ENCODE results near the gene IMP4.
A peak's percentile ranks its signal among the peaks of the same experiment; 100 is the strongest.

Gene IMP4

DNA sequence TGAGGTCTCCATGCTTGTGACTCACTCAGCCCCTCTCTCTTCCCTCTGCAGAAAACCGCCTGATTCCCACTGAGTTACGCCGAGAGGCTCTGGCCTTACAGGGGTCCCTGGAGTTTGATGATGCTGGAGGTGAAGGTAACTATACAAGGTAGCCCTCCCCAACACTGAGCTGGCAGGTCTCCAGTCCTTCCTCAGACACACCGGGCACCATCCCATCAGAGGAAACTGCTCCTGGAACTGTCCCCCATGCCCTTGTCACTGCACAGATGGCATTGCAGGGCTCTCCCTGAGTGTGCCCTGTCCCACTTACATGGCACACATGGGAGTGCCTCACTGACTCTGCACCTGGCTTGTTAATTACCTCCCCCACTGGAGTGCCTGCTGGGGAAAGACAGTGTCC, 1.9 kb downstream of the IMP4 start:
- no peak for FAIRE-seq
- DNase-seq (ENCODE audit: insufficient read length, low spot score), result no peak
- TF ChIP-seq SPI1 (IDR thresholded peaks at IDR 0.05; ENCODE audit: low read depth, low read length) (no peak), POLR2A (IDR thresholded peaks at IDR 0.05; ENCODE audit: low read depth, low read length) (no peak), POU2F2 (IDR thresholded peaks at IDR 0.05; ENCODE audit: low read depth, low read length) (no peak), PAX5 (IDR thresholded peaks at IDR 0.05; ENCODE audit: insufficient read depth, low read length, severe bottlenecking) (no peak), POLR2AphosphoS5 (IDR thresholded peaks at IDR 0.05; ENCODE audit: low read depth, low read length) (no peak), TAF1 (IDR thresholded peaks at IDR 0.05; ENCODE audit: low read depth, low read length) (no peak)

GRCh38 chr2:130345091-130345490, 2.4 kb downstream of the IMP4 start:
- DNase-seq (ENCODE audit: insufficient read length, low spot score), result no peak
- TF ChIP-seq SPI1 (IDR thresholded peaks at IDR 0.05; ENCODE audit: low read depth, low read length) (no peak), POLR2A (IDR thresholded peaks at IDR 0.05; ENCODE audit: low read depth, low read length) (no peak), POU2F2 (IDR thresholded peaks at IDR 0.05; ENCODE audit: low read depth, low read length) (no peak), TAF1 (IDR thresholded peaks at IDR 0.05; ENCODE audit: low read depth, low read length) (no peak), PAX5 (IDR thresholded peaks at IDR 0.05; ENCODE audit: insufficient read depth, low read length, severe bottlenecking) (no peak), POLR2AphosphoS5 (IDR thresholded peaks at IDR 0.05; ENCODE audit: low read depth, low read length) (no peak)
- FAIRE-seq, result no peak

GRCh38 chr2:130345611-130346010, 2.9 kb downstream of the IMP4 start:
- DNase-seq (ENCODE audit: insufficient read length, low spot score) (no peak), FAIRE-seq (no peak)
- no peak for TF ChIP-seq PAX5 (IDR thresholded peaks at IDR 0.05; ENCODE audit: insufficient read depth, low read length, severe bottlenecking)
- no peak for TF ChIP-seq POLR2A (IDR thresholded peaks at IDR 0.05; ENCODE audit: low read depth, low read length)
- TF ChIP-seq POLR2AphosphoS5 (IDR thresholded peaks at IDR 0.05; ENCODE audit: low read depth, low read length), result no peak
- no peak for TF ChIP-seq TAF1 (IDR thresholded peaks at IDR 0.05; ENCODE audit: low read depth, low read length)
- TF ChIP-seq SPI1 (IDR thresholded peaks at IDR 0.05; ENCODE audit: low read depth, low read length), result no peak
- TF ChIP-seq POU2F2 (IDR thresholded peaks at IDR 0.05; ENCODE audit: low read depth, low read length), result no peak

- DNase-seq (ENCODE audit: insufficient read length, low spot score), result no peak
- TF ChIP-seq PAX5 (IDR thresholded peaks at IDR 0.05; ENCODE audit: insufficient read depth, low read length, severe bottlenecking) (no peak), POLR2AphosphoS5 (IDR thresholded peaks at IDR 0.05; ENCODE audit: low read depth, low read length) (no peak), TAF1 (IDR thresholded peaks at IDR 0.05; ENCODE audit: low read depth, low read length) (no peak), POU2F2 (IDR thresholded peaks at IDR 0.05; ENCODE audit: low read depth, low read length) (no peak), POLR2A (IDR thresholded peaks at IDR 0.05; ENCODE audit: low read depth, low read length) (no peak), SPI1 (IDR thresholded peaks at IDR 0.05; ENCODE audit: low read depth, low read length) (no peak)
- FAIRE-seq, result no peak
Measured at GRCh38 chr2:130346041-130346740, 3.5 kb downstream of the IMP4 start.

DNA sequence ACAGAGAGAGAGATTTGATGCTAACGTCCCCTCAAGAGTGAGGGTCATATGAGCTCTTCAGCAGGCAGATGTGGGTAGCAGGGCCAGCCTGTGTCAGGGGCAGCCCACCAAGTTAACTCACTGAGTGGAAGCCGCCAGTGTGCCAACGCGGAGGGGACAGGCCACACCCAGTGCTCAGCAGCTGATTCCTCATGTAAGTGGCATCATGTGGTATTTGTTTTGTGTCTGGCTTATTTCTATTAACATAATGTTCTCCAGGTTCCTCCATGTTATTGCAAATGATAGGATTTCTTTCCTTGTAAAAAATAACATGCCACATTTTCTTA, 4.0 kb downstream of the IMP4 start:
- FAIRE-seq (no peak), DNase-seq (ENCODE audit: insufficient read length, low spot score) (no peak)

DNA sequence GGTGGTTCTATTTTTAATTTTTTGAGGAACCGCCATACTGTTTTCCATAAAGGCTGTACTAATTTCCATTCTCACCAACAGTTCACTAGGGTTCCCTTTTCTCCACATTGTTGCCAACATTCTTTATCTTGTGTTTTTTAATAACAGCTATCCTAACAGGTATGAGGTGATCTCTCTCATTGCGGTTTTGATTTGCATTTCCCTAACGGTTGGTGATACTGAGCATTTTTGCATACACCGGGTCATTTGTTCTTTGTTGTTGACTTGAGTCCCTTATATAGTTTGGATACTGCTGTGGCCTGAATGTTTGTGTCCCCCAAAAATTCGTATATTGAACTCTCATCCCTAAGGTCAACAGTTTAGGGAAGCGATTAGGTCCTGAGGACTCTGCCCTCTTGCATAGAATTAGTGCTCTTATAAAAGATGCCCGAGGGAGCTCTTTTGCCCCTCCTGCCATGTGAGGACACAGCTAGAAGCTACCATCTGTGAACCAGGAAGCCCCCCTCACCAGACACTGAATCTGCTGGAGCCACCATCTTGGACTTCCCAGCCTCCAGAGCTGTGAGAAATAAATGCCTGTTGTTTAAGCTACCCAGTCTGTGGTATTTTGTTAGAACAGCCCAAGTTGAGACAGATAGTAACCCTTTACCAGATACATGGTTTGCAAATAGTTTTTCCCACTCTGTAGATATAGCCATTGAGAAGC, 4.7 kb downstream of the IMP4 start:
- DNase-seq (ENCODE audit: insufficient read length, low spot score) (no peak), FAIRE-seq (no peak)
- no peak for TF ChIP-seq POLR2AphosphoS5 (IDR thresholded peaks at IDR 0.05; ENCODE audit: low read depth, low read length)
- 0 out of 2 replicates have a peak, but pooled peaks have one; percentile 48 for TF ChIP-seq POU2F2 (IDR thresholded peaks at IDR 0.05; ENCODE audit: low read depth, low read length)

More for the DNA sequence above, 4.0 kb downstream of the IMP4 start:
- TF ChIP-seq POLR2AphosphoS5 (IDR thresholded peaks at IDR 0.05; ENCODE audit: low read depth, low read length) (0 out of 2 replicates have a peak, but pooled peaks have one; percentile 43), POU2F2 (IDR thresholded peaks at IDR 0.05; ENCODE audit: low read depth, low read length) (no peak)

DNA sequence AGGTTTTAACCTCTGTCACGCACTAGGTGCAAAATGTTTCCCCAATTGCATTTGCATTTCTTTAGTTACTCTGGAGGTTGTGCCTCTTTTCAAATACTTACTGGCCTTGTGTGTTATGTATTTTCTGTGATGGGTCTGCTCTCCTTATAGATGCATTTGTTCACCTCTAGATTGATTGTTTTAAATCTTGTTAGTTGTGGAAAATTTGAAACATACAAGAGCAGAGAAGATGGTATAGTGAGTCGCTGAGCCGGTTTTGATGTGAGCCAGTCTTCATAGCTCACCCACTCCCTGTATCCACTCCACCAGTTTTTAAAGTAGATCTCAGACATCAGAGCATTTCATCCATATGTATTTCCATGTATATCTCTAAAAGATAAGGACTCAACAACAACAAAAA, 6.5 kb downstream of the IMP4 start:
- no peak for FAIRE-seq
- DNase-seq (ENCODE audit: insufficient read length, low spot score), result no peak
- TF ChIP-seq TAF1 (IDR thresholded peaks at IDR 0.05; ENCODE audit: low read depth, low read length) (no peak), SPI1 (IDR thresholded peaks at IDR 0.05; ENCODE audit: low read depth, low read length) (no peak), POLR2A (IDR thresholded peaks at IDR 0.05; ENCODE audit: low read depth, low read length) (no peak), PAX5 (IDR thresholded peaks at IDR 0.05; ENCODE audit: insufficient read depth, low read length, severe bottlenecking) (no peak), POU2F2 (IDR thresholded peaks at IDR 0.05; ENCODE audit: low read depth, low read length) (no peak), POLR2AphosphoS5 (IDR thresholded peaks at IDR 0.05; ENCODE audit: low read depth, low read length) (no peak)

- FAIRE-seq (peak; percentile 5), DNase-seq (ENCODE audit: insufficient read length, low spot score) (no peak)
- TF ChIP-seq POU2F2 (IDR thresholded peaks at IDR 0.05; ENCODE audit: low read depth, low read length) (no peak), PAX5 (IDR thresholded peaks at IDR 0.05; ENCODE audit: insufficient read depth, low read length, severe bottlenecking) (no peak), POLR2AphosphoS5 (IDR thresholded peaks at IDR 0.05; ENCODE audit: low read depth, low read length) (no peak), TAF1 (IDR thresholded peaks at IDR 0.05; ENCODE audit: low read depth, low read length) (no peak)
Measured at GRCh38 chr2:130351711-130352110, 9.0 kb downstream of the IMP4 start.

DNA sequence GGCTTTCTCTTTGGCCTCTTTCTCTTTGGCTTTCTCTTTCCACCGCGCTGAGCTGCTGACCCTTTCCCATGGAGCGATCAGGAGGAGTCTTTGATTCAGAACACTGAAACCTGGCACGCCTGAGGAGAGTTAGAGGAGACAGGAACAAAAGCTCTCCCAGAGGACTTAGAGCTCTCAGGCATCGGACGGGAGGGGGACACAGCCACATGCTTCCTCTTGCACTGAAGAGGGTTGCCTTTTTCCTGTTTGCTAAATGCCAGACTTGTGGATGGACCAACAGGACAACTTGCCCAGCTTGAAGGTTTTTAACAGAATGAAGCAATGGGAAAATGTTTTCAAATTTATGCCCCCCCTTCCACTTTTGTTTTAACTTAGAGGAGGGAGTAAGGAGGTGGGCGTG, 9.5 kb downstream of the IMP4 start:
- TF ChIP-seq PAX5 (IDR thresholded peaks at IDR 0.05; ENCODE audit: insufficient read depth, low read length, severe bottlenecking) (no peak), POLR2AphosphoS5 (IDR thresholded peaks at IDR 0.05; ENCODE audit: low read depth, low read length) (no peak), POLR2A (IDR thresholded peaks at IDR 0.05; ENCODE audit: low read depth, low read length) (no peak), SPI1 (IDR thresholded peaks at IDR 0.05; ENCODE audit: low read depth, low read length) (no peak), POU2F2 (IDR thresholded peaks at IDR 0.05; ENCODE audit: low read depth, low read length) (no peak), TAF1 (IDR thresholded peaks at IDR 0.05; ENCODE audit: low read depth, low read length) (no peak)
- DNase-seq (ENCODE audit: insufficient read length, low spot score) (no peak), FAIRE-seq (no peak)
